OCI-LY7 (cell line): Measurements from ENCODE around the gene HSPA5.

Experiments used
- CTCF ChIP-seq: fragments of 200-600 bp; sonication (generic); conservative IDR thresholded peaks from 2 replicates; pipeline ENCODE4 v1.5.1; 2014; ENCODE audit warnings: mild to moderate bottlenecking, antibody characterized with exemption, low read length, moderate library complexity, mixed read lengths
- EZH2phosphoT487 ChIP-seq: fragments of 200-600 bp; sonication (generic); IDR thresholded peaks from 2 replicates; pipeline ENCODE4 v1.6.1; 2018; ENCODE audit warnings: low read depth, borderline replicate concordance, mild to moderate bottlenecking, mixed run types, antibody characterized with exemption, low read length, moderate library complexity, mixed read lengths

GRCh38 chr9:125240649-125240999, 519 bp downstream of the HSPA5 start:
- TF ChIP-seq CTCF = no peak
- no peak for TF ChIP-seq EZH2phosphoT487
